ENCODE measurements around the gene SUSD1.

The SUSD1 gene

GRCh38 chr9:112007575-112008240 lies 167.4 kb downstream of the SUSD1 start:
- DNase-seq, result no peak

GRCh38 chr9:112006361-112007020 lies 168.6 kb downstream of the SUSD1 start:
- no peak for DNase-seq

GRCh38 chr9:112005939-112006338 lies 169.2 kb downstream of the SUSD1 start:
- no peak for DNase-seq

GRCh38 chr9:112003538-112003937 lies 171.6 kb downstream of the SUSD1 start:
- no peak for DNase-seq

GRCh38 chr9:112002847-112003457 lies 172.1 kb downstream of the SUSD1 start:
- DNase-seq, result no peak

GRCh38 chr9:112002131-112002846 lies 172.8 kb downstream of the SUSD1 start:
- DNase-seq, result no peak

- DNase-seq, result no peak
Observed at GRCh38 chr9:112000743-112001142, 174.4 kb downstream of the SUSD1 start.

- DNase-seq, result no peak
Observed at GRCh38 chr9:111999319-111999718, 175.8 kb downstream of the SUSD1 start.

GRCh38 chr9:111997831-111998230 lies 177.3 kb downstream of the SUSD1 start:
- DNase-seq, result no peak

GRCh38 chr9:111994831-111995458 lies 180.2 kb downstream of the SUSD1 start:
- no peak for DNase-seq

GRCh38 chr9:111993319-111993718 lies 181.8 kb downstream of the SUSD1 start:
- DNase-seq, result no peak

- no peak for DNase-seq
Observed at GRCh38 chr9:111992523-111992922, 182.6 kb downstream of the SUSD1 start.

- no peak for DNase-seq
Observed at GRCh38 chr9:111991179-111991578, 183.9 kb downstream of the SUSD1 start.

Data from NCI-H526 treated with DMSO at 0.1 percent for 48 hours (cell line).